ENCODE data around the gene VIL1. TPM values are rescaled to one million over a fixed set of nuclear protein-coding genes. Genes with fewer than 3 reads are reported as not detected.

VIL1 gene
- total RNA-seq (1 to 10 TPM in 1 of 7 donors, under 1 TPM in 1, not detected in 5; 0.38 to 1.3 TPM), polyA plus RNA-seq (under 1 TPM in 1 of 2 donors, not detected in 1; 0.05 TPM)
- long read RNA-seq, donor 1: 0 reads
- long read RNA-seq, donor 2: 0 reads
- long read RNA-seq, donor 3: 0 reads

DNA sequence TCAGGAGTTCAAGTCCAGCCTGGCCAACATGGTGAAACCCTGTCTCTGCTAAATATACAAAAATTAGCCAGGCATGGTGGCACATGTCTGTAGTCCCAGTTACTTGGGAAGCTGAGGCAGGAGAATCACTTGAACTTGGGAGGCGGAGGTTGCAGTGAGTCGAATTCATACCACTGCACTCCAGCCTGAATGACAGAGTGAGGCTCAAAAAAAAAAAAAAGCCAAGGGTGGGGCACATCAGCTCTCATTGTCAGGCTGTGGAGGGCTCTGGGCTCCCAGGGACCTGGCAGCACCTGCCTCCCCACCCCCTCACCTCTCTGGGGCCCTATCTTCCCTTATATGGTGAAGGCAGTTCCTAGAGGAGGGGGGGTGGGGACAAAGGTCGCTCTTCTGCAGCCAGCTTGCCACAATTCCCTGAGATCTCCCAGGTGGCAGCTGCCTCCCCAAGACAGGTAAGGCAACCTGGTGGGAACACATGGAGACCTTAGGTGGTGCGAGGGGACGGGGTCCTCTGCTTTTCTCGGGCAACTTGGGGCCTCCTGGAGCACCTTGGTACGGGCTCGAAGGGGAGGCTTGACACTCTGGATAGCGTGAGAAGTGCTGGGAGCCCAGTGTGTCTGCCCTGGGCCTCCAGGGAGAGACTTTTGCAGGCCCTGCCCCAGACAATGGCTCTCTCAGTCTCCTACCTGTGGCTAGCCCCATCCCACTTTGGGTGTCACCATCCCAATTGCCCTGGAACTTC lies at the start of gene VIL1:
VIL1 (plus strand) TSS at position 407 of the 742 bp plus-strand sequence. CDS start 4,656 bp downstream, outside the sequence.
- Histone ChIP-seq H3K4me1 (ENCODE audit: insufficient read depth) (no peaks in the 10 kb centered on the region), H3K36me3 (no peaks in the 10 kb centered on the region), H3K27me3 (no peaks in the 10 kb centered on the region), H3K27ac (no peak within 1 kb of the TSS), H3K9me3 (no peaks in the 10 kb centered on the region), H3K4me3 (no peak within 1 kb of the TSS)
- WGBS, 3 donors: 86% methylated on average over 9 of the region's 9 CpGs
- DNase-seq: no peak
- TF ChIP-seq EP300 (IDR thresholded peaks at IDR 0.05) (no peak), POLR2A (IDR thresholded peaks at IDR 0.05) (no peak)
- TF ChIP-seq, protein P1, sequence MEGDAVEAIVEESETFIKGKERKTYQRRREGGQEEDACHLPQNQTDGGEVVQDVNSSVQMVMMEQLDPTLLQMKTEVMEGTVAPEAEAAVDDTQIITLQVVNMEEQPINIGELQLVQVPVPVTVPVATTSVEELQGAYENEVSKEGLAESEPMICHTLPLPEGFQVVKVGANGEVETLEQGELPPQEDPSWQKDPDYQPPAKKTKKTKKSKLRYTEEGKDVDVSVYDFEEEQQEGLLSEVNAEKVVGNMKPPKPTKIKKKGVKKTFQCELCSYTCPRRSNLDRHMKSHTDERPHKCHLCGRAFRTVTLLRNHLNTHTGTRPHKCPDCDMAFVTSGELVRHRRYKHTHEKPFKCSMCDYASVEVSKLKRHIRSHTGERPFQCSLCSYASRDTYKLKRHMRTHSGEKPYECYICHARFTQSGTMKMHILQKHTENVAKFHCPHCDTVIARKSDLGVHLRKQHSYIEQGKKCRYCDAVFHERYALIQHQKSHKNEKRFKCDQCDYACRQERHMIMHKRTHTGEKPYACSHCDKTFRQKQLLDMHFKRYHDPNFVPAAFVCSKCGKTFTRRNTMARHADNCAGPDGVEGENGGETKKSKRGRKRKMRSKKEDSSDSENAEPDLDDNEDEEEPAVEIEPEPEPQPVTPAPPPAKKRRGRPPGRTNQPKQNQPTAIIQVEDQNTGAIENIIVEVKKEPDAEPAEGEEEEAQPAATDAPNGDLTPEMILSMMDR (IDR thresholded peaks at IDR 0.05): no peak
- intact Hi-C loops (cut with DNase I): no loop called here

DNA sequence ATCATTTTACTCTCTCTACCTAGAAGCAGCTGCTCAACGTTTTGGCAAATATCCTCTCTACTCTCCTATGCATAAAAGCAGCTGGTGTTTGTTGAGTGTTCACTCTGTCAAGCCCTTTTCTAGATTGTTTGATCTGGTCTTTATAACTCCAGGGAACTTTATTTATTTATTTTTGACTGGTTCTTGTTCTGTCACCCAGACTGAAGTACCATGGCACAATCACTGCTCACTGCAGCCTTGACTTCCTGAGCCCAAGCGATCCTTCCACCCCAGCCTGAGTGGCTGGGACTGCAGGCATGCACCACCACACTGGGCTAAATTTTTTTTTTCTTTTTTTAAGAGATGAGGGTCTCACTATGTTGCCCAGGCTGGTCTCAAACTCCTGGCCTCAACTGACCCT lies 49.6 kb upstream of the VIL1 start:
- Histone ChIP-seq H3K27ac (peak overlapping the region in 1 of 2 donors; percentile 90), H3K27me3 (no peaks in the 10 kb centered on the region), H3K4me1 (ENCODE audit: insufficient read depth) (peaks cover 4% of the 10 kb centered on the region), H3K9me3 (no peaks in the 10 kb centered on the region), H3K36me3 (no peaks in the 10 kb centered on the region), H3K4me3 (no peak overlapping the region)
- TF ChIP-seq POLR2A (IDR thresholded peaks at IDR 0.05) (no peak), EP300 (IDR thresholded peaks at IDR 0.05) (no peak)
- TF ChIP-seq, protein P1 (IDR thresholded peaks at IDR 0.05): no peak
- intact Hi-C loops (cut with DNase I): no loop called here
- no peak for DNase-seq
- 41 to 48% (median 45%) methylated on average over 2 of the region's 2 CpGs for WGBS, 3 donors

DNA sequence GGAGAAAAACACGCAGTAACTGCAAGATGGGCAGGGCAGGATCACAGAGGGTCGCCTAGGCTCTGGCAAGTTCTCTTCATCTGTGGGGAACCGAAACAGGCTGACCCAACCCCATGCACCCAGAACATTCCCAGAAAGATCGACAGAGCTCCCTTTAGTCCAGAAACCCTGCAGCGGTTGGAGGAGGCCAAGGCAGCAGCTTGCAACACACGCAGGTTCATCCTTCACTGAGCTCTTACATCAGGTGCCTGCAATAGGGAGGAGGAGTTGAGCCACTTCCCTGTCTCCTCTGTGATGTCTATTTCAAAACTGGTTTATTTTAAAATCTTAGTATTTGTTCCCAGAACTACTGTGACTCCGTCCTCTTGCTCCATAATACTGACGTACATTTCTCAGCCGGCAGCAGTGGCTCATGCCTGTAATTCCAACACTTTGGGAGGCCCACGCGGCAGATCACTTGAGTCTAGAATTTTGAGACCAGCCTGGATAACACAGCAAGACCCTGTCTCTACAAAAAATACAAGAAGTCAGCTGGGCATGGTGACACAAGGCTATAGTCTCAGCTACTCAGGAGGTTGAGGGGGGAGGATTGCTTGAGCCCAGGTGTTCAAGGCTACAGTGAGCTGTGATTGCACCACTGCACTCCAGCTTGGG lies 48.4 kb upstream of the VIL1 start:
- DNase-seq: peak in 1 of 5 donors; percentile 29
- Histone ChIP-seq H3K27ac (no peak overlapping the region), H3K36me3 (no peaks in the 10 kb centered on the region), H3K4me3 (no peak overlapping the region), H3K9me3 (no peaks in the 10 kb centered on the region), H3K27me3 (no peaks in the 10 kb centered on the region), H3K4me1 (ENCODE audit: insufficient read depth) (peaks cover 4% of the 10 kb centered on the region)
- 71 to 79% (median 73%) methylated on average over 11 of the region's 11 CpGs for WGBS, 3 donors
- TF ChIP-seq, protein P1 (IDR thresholded peaks at IDR 0.05): no peak
- TF ChIP-seq EP300 (IDR thresholded peaks at IDR 0.05) (peak; percentile 62), POLR2A (IDR thresholded peaks at IDR 0.05) (peak; percentile 16)
- intact Hi-C loops (cut with DNase I): no loop called here

DNA sequence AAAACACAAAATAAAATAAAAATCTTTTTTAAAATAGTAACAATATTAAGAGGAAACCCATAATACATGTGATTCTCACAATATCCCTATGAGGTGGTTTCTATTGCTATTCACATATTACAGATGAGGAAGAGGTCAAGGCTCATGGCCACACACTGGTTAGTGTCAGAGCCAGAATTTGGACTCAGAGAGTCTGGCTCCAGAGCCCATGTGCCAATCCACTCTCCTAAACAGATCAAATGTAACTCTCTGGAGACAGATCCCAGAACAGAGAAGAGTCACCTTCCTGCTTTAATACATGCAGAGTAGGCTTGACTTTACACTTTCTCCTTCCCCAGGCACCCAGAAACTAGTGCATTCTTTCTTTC lies 47.0 kb upstream of the VIL1 start:
- intact Hi-C loops (cut with DNase I): no loop called here
- no peak for DNase-seq
- H3K9me3 ChIP-seq: no peaks in the 10 kb centered on the region
- H3K27me3 ChIP-seq: no peaks in the 10 kb centered on the region
- peaks cover 4% of the 10 kb centered on the region for H3K4me1 ChIP-seq (ENCODE audit: insufficient read depth)
- no peaks in the 10 kb centered on the region for H3K36me3 ChIP-seq
- TF ChIP-seq POLR2A (IDR thresholded peaks at IDR 0.05): no peak
- TF ChIP-seq, protein P1 (IDR thresholded peaks at IDR 0.05): no peak
- TF ChIP-seq EP300 (IDR thresholded peaks at IDR 0.05): no peak
- no peak overlapping the region for H3K4me3 ChIP-seq
- H3K27ac ChIP-seq: no peak overlapping the region

All from ovary (tissue), 10 donors.